GM13976 (cell line): Measurements from ENCODE around the gene HYAL3.
"Not testable (repeated sequence)": the region's sequence is repeated elsewhere in the genome, so short reads cannot be mapped to it uniquely, and the experiment has no call there.

ENCODE experiments used
- DNase-seq: peaks from one replicate; pipeline ENCODE4 v3.0.0; 2012; ENCODE audit warnings: low spot score
- in situ Hi-C: fragments of 300-500 bp; cut with MboI; formaldehyde crosslinking; loops from one replicate; pipeline ENCODE4 v1.12.0; 2022; ENCODE audit warnings: low sequenced_read_pairs, mixed read lengths, inconsistent platforms; ENCODE audit not compliant: unreplicated experiment
- TF ChIP-seq, protein P1 (sequence below): IDR thresholded peaks from 2 replicates; pipeline ENCODE4 v1.5.1; 2012; ENCODE audit warnings: borderline replicate concordance, mild to moderate bottlenecking; ENCODE audit not compliant: insufficient read depth; ENCODE audit errors: extremely low read depth, missing control alignments, control extremely low read depth

HYAL3 gene

DNA sequence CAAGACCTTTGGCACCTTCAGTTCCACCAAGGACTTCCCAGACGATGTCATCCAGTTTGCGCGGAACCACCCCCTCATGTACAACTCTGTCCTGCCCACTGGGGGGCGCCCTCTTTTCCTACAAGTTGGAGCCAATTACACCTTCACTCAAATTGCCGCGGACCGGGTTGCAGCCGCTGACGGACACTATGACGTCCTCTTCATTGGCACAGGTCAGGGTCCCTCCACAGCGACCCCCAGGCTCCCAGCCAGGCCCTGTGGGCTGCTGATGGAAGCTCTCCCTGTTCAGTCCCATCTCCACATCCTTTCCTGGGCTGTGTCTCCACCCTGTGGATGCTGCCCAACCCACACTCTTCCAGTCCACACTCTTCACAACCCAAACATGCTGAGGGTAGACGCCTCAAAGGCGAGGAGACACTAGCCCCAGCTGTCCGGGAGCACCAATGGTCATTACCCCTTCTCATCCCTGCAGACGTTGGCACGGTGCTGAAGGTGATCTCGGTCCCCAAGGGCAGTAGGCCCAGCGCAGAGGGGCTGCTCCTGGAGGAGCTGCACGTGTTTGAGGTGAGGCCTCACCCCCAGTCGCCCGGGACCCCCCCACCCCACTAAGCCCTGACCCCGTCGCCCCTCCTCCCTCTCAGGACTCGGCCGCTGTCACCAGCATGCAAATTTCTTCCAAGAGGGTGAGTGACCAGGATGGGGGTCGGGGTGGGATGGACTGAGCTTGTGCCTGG, 24.7 kb downstream of the HYAL3 start:
- peak; percentile 83 for DNase-seq
- TF ChIP-seq, protein P1, sequence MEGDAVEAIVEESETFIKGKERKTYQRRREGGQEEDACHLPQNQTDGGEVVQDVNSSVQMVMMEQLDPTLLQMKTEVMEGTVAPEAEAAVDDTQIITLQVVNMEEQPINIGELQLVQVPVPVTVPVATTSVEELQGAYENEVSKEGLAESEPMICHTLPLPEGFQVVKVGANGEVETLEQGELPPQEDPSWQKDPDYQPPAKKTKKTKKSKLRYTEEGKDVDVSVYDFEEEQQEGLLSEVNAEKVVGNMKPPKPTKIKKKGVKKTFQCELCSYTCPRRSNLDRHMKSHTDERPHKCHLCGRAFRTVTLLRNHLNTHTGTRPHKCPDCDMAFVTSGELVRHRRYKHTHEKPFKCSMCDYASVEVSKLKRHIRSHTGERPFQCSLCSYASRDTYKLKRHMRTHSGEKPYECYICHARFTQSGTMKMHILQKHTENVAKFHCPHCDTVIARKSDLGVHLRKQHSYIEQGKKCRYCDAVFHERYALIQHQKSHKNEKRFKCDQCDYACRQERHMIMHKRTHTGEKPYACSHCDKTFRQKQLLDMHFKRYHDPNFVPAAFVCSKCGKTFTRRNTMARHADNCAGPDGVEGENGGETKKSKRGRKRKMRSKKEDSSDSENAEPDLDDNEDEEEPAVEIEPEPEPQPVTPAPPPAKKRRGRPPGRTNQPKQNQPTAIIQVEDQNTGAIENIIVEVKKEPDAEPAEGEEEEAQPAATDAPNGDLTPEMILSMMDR: peak; percentile 50
- in situ Hi-C loops: loop anchor here (5.0 kb wide), 1 partner anchor 82 kb away; the partner anchor contains the start of gene GNAT1

DNA sequence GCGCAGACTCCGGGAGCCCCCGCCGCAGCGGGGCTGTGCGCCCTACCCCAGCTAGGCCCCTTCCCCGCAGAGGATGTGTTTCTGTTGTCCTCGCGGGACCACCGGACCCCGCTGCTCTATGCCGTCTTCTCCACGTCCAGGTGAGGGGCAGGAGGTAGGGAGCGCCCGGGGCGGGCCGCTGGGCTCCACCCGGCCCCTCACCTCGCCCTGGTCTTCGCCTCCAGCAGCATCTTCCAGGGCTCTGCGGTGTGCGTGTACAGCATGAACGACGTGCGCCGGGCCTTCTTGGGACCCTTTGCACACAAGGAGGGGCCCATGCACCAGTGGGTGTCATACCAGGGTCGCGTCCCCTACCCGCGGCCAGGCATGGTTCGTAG, 25.5 kb downstream of the HYAL3 start:
- DNase-seq: no peak
- in situ Hi-C loops: loop anchor here (5.0 kb wide), 1 partner anchor 81 kb away; the partner anchor contains the start of gene GNAT1
- TF ChIP-seq, protein P1: no peak

DNA sequence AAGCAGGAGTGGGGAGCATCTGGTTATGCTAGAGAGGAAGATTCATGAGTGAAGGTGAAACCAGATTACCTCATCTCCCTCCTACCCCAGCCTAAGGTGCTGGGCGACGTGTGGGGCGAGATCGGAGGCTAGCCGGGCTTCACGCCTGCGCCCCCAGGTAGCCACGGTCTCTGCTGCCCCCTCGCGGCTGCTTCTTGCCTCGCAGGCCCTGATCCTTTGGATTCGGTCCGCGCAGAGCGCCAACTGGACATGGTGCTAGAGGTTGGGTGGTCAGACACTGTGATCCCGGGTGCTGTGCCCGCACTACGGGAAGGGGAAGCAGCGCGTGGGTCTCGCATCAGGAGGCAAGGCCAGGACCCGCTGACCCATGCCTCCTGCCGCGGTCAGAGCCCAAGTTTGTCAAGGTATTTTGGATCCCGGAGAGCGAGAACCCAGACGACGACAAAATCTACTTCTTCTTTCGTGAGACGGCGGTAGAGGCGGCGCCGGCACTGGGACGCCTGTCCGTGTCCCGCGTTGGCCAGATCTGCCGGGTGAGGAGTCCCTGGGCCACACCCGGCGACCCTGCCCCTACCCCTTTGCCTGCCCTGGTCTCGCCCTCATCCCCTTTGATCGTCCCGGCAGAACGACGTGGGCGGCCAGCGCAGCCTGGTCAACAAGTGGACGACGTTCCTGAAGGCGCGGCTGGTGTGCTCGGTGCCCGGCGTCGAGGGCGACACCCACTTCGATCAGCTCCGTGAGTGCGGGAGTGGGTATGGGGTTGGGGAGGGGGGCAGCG, 26.1 kb downstream of the HYAL3 start:
- DNase-seq: peak; percentile 98
- in situ Hi-C loops: loop anchor here (5.0 kb wide), 1 partner anchor 81 kb away; the partner anchor contains the start of gene GNAT1

DNA sequence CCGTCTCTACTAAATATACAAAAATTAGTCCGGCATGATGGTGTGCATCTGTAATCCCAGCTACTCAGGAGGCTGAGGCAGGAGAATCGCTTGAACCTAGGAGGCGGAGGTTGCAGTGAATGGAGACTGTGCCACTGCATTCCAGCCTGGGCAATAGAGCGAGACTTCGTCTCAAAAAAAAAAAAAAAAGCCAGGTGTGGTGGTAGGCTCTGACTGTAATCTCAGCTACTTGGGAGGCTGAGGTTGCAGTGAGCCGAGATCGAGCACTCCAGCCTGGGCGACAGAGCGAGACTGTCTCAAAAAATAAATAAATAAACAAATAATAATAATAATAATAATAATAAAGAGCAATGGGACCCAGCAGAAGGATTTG, 26.7 kb downstream of the HYAL3 start:
- in situ Hi-C loops: loop anchor here (5.0 kb wide), 1 partner anchor 80 kb away; the partner anchor contains the start of gene GNAT1

More for the DNA sequence above, 26.1 kb downstream of the HYAL3 start:
- TF ChIP-seq, protein P1: peak; percentile 99

DNA sequence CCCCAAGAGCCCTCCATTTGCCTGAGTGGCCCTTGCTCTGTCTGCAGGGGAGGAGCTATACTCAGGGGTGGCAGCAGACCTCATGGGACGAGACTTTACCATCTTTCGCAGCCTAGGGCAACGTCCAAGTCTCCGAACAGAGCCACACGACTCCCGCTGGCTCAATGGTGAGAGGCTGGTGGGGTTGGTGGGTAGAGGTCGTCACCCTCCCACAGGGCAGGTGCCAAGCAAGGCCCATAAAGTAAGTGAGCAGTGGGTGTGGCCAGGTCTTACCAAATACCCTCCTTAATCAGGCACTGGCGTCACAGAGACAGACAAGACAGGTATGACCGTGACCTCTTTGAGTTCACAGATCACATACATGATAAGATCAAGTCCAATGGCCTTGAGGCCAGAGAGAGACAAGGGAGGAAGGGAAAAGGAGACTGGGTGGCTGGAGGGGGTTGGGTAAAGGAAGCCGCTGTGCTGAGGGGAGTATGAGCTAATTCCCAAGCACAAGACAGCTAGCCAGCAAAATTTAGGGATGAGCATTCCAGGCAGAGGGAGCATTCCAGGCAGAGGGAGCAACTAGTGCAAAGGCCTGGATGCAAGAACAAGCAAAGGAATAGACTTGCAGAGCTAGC, 27.8 kb downstream of the HYAL3 start:
- in situ Hi-C loops: loop anchor here (5.0 kb wide), 1 partner anchor 79 kb away; the partner anchor contains the start of gene GNAT1
- TF ChIP-seq, protein P1: no peak
- no peak for DNase-seq

More for the DNA sequence above, 26.7 kb downstream of the HYAL3 start:
- not testable (repeated sequence) for DNase-seq

DNA sequence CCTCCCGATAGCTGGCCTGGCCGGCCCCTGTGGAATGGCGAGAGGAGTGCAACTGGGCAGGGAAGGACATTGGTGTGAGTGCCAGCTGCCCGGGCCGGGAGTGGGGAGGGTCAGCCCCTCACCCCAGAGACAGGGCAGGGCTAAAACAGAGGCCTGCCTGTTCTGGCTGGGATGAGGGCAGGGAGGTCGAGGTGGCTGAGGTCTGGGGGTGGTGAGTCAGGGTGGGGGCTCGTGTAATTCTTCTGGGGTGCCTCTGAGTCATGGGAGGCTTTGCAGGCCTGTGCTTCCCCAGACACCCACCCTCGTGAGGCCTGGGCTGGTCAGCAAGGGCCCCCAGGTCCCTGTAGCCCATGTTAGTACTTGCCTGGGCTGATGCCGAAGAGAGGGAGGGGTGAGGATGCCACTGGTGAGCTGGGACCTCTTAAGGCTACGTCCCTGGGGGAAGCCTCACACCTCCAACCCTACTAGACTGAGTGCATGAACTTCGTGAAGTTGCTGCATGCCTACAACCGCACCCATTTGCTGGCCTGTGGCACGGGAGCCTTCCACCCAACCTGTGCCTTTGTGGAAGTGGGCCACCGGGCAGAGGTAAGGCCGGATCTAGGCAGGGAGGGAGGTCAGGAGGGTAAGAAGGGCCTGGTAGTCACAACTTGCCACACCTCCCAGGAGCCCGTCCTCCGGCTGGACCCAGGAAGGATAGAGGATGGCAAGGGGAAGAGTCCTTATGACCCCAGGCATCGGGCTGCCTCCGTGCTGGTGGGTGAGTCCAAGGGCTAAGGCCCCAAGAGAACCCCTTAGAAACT, 28.6 kb downstream of the HYAL3 start:
- DNase-seq: no peak
- in situ Hi-C loops: loop anchor here (5.0 kb wide), 1 partner anchor 78 kb away; the partner anchor contains the start of gene GNAT1
- TF ChIP-seq, protein P1: no peak
